GM21367 (cell line): ENCODE measurements around the gene CISTR.
"Not testable (repeated sequence)": the region's sequence is repeated elsewhere in the genome, so short reads cannot be mapped to it uniquely, and the experiment has no call there.

Experiments used
- ATAC-seq: cut with Tn5 transposase; IDR thresholded peaks from one replicate; pipeline ENCODE4 v1.9.1; 2021; ENCODE audit not compliant: unreplicated experiment

Gene CISTR

DNA sequence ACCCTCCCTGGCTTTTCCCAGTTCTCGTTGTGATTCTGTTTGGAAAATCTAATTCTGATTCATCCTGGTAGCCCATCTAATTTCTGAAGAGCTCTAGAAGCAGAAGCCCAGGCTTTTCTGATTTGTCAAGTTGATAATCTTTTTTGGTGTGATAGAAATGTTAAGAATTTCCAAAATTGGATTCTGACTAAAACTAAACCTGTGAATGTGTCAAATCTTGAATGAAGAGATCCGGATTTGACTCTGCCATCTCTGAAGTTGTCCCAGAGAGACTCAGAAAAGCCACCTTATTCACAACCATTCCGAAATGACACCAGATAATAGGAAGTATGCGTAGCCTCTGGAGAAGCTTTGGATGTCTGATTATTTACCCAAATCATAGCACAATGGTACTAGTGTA is 12.8 kb upstream of the CISTR start:
- no peak for ATAC-seq

DNA sequence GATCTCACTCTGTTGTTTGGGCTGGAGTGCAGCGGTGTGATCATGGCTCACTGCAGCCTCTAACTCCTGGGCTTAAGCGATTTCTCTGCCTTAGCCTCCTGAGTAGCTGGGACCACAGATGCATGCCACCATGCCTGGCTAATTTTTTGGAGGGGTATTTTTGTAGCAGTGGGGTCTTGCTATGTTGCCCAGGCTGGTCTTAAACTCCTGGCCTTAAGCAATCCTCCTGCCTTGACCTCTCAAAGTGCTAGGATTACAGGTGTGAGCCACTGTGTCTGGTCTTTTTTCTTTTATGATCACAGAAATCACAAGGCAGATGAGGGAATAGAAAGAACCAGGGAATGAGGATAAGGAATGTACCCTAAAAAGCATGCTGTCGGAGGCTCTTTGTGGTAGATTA is 11.0 kb upstream of the CISTR start:
- ATAC-seq: not testable (repeated sequence)

DNA sequence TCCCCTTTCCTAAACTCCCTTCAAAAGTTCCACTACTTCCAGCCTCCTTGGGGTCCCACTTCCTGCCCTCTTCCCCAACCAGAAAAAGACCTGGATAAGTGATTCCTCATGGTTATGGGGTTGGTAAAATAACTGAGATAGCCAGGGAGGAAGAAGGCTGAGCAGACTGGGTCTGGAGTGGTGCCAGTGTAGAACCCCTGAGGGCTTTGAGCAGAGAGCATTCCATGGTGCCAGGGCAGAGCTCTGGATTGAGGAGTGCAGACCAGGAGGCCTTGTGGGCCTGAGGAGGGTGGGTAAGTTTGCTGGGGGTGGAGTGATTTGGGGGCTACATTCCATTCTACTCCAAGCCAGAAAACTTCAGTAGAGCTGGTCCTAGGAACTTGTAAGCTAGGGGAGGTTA is 9.5 kb upstream of the CISTR start:
- ATAC-seq: no peak

DNA sequence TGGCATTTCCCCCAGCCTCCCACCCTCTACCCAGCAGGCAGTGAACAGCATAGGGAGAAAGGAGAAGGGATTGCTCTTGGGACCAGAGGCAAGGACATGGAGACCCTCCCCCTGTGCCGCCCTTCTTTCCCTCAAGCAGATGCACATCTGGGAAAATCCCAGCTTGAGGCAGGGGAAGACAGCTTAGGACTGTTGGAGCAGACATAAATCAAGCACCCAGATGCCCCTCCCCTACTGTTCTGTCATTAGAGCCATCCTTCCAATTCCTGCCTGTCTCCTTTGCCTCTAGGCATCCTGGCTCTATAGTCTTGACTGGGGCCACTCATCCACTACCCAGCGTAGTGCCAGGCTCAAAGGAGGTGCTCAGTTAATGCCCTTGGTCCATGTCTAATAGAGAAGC is 7.5 kb upstream of the CISTR start:
- no peak for ATAC-seq

DNA sequence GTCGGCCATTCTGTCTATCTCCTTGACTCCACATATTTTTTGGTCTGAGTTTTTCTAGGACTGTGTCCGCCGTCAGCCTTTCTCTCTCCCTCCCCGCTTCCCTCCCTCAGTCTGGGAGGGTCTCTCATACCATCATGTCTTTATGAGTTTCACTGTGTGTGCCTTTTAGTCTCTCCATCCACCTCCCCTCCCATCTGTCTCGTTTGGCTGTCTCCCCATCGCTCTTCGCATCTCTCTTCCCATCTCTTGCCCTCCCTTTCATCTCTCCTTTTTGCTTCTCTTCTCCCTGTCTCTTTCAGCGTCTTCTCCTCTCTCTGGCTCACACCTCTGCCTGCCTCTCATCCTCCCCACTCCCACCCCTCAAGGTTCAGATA is 6.9 kb upstream of the CISTR start:
- no peak for ATAC-seq

DNA sequence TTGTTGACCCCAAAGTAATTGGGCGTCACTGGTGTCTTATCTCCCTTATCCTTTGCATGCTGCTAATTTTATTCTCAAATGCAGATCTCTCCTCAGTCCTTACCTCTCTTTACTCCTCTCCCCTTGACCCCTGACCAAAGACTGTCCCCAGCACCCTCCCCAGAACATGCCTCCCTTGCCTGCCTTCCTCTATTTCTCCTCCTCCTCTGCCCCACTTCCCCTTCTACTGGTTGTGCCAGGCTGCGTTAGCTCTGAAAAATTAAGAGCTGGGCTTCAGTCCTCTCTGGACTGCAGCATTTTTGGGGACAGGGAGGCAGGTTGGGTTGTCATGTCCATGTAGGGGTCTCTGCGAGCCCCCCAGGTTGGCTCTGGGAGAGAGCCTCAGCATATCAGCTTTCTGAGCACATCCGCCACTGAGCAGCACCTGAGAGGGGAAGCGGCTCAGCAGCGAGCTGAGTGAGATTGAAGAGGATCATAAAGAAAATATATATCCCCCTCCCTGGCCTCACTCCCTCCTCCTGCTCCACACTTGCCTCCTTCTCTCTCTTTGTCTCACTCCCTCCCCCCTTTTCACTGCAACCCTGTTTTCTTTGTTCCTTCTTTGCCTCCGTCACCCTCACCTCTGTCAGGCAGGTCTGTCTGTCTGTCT is 6.4 kb upstream of the CISTR start:
- ATAC-seq: no peak

DNA sequence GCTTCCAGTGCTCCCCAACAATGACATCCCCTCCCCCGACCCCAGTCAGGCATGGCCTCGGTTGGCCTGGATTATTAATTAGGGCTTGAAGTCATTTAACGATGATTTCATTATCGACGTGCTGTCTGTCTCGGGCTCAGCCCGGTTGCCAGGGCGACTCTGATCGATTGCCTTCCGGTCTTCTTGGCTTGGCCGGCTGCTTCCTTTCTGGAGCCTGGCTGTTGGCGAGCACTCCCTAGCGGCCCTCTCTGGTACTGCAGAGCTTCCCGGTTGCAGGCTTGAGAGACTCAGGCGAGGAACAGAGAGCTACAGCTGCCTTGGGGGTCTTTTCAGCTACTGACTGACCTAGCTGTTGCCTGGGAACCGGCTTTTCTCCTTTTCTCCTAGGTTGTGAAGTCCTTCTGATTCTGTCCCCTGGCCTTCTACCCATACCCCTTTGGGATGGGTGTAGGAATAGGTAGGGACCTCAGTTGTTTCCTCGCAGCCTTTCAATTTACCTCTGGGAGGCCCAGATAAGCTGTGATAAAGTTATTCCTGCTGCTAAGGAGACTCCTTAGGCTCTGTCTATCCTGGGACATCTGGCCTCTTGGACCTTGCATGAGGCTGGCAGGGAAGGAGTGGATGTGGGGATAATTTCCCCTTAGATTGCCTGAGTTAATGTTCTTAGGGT is 5.5 kb upstream of the CISTR start:
- ATAC-seq: peak; percentile 64

DNA sequence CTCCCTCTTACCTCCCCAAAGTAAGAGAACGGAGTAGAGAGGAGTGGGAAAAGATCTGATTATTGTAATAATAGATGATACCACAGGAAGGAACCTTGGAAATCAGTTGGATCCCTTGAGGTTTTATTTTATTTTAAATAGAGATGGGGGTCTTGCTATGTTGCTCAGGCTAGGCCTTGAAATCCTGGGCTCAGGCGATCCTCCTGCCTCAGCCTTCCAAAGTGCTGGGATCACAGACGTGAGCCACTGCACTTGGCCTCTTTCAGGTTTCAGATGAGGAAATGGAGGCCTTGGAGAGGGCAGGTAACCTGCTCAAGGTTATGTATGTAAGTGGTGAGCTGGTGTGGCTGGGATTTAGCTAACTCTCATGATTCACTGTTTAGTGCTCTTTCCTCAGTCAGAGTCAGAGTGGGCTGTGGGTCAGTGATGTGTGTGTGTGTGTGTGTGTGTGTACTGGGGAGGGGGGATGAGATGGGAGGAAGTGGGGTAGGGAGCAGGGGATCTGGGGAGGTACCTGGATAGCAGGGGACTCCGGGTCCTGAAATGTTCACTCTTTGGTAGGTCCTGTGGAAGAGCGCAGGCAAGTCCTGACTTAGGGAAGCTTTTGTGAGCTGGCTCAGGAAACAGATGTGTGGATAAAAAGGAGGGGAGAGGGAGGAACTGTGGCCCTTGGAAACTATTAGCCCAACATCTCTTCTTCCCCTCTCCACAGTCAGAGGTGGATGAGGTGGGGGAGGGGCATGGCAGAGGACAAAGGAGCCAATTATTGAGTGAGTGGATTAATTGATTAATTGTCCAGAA is 4.7 kb upstream of the CISTR start:
- no peak for ATAC-seq

DNA sequence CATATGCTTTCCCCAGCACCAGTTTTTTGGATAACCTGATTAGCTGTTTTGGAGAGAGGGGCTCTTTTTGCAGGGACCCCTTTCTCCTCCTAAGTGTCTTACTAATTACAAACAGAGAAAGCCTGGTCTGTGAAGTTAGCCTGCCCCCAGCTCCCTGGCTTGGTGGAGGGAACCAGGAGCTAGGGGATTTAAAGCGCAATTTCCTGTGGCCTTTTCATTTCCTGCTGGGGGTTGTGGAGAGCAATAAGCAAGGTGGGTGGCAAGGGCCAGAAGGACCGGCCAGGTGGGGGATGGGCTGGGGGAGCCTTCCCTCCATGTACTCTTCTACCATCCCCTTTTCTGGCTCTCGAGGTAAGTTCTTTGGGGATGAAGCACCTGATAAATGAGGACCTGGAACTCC is 4.1 kb upstream of the CISTR start:
- no peak for ATAC-seq

DNA sequence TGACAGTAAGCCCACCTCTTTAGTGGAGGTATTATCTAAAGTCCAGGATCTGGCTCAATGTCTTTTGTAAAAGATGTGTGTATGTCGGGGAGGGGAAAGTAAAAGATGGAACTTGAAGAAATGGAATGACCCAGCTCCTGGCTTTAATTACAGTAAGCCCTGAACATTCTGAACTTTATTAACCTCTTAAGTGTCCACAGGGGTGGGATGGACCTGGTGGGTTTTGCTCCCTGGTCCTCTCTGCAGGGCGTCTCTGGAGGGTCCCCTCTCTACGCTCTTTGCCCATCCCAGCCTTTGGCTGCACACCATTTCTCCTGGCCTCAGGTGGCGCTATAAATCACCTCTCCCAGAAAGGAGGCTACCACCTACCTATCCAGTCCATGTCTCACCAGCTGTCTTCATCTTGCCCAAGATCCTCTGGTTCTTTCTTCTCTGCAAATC is 3.7 kb upstream of the CISTR start:
- ATAC-seq: no peak

DNA sequence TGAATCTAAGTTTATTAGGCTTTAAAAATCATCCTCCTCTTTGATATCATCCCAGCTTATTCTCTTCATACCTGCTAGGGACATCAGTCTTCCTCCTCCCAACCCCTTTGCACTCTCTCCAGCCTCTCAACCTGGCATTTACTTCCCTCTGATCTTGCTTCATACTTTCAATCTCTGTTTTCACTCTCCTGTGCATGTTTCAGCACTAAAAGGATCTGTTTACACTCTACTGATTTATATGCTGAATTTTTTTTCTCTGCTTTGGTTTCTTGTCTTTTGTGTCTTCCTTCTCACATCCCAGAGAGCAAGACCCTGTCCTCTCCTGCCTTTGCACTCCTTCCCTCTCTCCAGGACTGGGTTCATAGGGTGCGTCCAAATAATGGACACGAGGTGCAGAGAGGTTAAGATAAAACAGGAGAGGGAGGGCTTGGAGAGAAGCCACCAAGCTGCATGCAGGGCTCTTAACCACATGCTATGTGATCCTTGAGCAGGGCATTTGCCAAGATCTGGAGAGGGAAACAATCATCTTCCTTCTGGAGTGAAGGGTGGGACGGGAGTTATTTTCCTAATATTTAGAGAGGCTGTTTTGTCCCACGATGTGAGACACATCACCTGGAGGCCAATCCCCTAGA is 3.0 kb upstream of the CISTR start:
- ATAC-seq: no peak

DNA sequence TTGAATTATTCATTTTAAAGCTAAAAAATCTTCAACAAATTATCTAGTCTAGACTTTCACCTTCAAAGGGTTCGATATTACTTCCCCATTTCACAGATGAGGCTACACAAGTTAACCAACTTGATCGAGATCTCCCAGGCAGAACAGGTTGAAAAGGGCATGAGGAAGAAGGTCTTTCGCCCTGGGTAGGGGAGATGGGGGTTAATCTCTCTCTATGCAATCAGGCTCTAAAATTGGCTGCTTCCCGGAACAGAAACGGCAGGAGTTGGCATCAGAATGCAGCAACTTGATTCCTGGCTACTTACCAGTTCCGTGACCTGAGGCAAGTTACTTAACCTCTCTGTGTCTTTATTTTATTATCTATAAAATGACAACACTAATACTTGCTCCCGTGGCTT is 2.4 kb upstream of the CISTR start:
- ATAC-seq: no peak

DNA sequence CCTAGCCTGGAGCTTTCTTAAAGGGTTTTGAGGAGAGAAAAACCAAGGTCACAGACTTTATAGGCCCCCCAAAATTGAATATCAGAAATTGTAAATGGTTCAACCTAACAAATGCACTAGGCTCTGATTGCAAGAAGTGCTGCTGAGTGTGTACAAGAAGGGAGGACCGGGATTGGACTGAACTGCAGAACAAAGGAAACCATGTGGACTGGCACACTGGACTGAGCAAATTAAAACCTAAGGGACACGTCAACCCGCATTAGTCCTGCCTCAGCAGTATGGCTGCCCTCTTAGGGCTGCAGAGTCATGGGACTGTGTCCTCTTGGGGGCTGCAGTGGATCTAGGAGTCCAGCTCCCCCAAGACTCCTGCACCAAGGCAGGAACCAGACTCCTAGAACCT is 842 bp upstream of the CISTR start:
- ATAC-seq: no peak

DNA sequence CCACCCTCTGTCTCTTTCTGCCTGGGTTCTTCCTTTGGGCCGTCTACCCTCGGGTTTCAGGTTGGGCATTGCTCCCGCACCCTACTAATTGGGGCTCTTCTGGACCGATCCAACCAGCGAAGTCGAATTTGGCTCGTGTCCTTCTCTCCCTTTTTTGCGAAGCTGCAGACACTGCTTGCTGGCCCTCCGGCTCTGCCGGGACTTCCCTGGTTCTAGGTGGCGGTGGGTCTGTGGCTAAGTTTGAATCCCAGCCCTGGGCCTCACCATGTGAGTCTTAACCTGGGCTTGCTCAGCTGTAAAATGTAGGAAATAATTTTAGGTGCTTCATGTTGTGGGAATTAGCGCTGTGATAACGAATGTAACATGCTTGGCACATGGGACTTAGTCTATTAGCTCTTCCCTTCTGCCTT is 418 bp upstream of the CISTR start:
- no peak for ATAC-seq

DNA sequence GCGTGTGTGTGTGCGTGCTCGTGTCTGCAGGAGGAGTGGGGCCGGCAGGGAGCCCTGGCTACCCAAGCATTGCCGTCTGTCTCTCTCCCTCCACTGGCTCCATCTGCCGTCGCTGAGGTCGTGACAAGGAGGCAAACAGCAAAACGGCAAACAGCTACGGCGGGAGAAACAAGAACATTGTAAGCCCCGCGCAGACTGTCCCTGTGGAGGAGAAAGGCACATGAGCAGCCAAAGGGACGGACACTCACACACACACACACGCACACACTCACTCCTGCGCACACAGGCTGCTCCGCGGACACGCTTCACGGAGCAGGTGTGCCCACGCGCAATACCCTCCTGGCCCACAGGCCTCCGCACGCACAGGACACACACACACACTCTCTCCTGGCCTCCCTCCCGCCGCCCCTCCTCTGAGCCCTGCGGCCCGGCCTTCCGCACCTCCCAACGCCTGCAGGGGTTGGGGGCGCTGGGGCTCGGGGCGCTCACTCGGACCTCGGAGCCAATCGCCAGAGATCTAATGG is 905 bp downstream of the CISTR start:
- ATAC-seq: no peak

DNA sequence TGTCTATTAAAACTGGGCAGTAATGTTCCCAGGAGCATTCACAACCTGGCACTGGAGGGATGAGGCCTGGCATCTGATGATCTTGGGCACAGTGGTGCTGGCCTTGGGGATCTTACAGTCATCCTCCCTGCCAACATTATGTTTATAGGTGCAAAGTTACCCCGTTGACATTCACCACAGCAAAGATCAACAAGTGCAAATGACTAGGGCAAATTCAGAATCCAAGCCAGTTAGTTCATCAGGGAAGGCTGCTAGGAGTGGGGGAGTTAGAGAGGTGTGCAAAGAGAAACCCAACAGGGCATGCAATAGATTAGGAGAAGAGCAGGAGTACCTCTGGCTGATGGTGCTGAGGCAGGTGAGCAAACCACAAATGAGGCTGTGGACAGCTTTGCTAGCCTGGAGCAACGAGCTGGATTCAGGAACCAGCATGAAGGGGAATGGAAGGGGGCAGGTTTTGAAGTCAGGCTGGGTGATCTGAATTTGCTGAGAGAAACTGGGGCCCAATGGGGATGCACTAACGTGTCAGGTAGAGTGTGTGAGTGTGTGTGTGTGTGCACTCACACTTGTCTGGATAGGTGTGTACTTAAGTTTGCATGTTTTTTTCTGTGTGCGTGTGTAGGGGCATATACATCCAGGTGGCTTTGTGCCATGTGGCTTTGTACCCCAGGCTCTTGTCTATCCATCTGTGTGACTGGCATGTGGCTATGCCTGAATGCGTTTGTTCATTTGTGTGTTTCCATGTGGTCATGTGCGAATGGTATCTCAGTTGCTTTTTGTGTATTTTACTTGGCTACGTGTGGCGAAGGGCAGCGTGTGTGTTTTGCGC is 1.6 kb downstream of the CISTR start:
- ATAC-seq: no peak

DNA sequence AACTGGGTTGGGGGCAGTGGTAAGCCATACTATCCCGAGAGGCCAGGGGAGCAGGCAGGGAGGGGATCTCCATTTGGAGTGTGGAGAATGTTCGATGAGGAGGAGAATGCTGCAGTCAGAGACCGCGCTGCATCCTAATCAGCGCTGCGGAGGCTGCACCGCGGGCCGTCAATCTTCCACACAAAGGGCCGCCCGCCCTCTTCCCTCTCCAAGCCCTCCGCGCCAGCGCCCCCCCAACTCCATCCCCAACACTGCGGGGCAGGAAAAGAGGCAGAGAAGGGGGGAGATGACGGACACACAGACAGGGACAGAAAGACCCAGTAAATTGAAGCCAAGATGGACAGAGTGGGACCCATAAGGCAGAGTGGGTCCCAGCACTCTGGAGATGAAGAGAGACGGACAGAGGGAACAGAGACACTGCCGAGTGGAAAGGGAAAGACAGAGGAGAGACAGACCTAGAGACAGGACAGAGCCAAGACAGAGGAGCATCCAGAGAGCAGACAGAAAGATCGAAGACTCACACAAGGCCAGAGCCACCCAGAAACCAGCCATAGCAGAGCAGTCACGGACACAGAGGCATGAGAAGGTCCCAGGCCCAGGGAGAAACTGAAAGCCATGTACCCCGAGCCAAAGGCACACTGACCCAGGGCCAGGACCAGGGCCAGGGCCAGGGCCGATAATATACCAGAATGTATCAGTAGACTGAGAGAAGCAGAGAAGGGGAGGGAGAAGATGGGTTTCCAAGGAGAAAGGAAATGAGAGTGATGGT is 3.5 kb downstream of the CISTR start:
- ATAC-seq: no peak

DNA sequence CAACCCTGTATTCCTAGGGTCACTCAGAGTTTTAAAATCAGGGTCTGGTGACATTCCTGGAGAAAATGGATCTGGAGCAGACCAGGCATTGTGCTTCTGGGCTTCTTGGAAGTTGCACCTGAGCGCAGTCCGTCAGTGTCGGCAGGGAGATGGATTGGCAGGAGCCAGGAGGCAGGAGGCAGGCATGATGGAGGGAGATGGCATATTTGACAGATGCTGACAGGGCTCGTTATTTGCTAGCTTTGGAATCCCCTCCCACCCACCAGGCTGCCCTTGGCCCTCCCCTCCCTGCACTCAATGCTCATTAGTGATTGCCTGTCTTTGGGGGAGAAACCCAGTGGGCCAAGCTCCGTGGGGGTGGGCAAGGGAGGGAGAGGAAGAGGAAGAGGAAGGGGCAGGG is 4.7 kb downstream of the CISTR start:
- ATAC-seq: no peak

DNA sequence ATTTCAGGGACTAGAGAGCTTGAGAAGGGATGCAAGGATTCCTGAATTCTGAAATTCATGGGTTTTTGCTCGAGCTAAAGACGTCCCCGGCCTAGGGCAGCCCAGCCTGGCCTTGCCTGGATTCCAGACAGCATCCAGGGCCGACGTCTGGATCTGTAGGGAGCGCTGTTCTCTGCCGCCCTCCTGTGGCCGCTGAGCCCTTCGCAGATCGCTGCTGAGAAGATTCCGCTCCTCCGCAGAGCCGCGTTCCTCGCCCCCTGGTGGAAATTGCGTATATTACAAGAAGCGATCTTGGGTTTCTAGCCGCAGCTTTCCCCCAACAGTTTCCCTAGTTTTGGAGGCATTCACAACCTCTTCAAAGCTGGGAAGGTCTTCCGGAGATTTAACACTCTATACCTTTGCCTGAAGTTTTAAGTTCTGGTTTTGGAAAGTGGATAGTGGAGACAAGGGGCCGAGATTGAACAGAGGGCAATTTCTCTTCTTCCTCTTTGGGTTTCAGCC is 5.1 kb downstream of the CISTR start:
- ATAC-seq: no peak

DNA sequence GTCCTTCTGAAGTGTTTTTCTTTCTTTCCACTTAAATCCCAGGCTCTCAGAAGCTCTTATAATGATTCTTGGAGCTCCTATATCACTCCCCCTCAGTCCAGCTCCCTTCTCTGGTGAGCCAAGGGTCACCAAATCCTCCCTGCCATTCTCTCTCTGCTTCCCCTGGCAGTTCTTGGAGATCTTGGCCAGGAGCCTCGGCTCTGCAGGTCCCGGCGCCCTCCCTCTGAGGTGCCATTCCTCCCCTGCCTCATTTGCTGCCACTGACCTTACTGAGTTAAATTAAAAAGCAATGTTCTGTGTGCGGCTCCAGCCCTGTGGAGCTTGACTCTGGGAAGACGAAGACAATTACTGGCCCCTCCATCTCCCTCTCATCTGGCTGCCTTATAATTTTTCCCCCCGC is 7.0 kb downstream of the CISTR start:
- no peak for ATAC-seq
